HEK293T (cell line): ENCODE measurements around the gene SEL1L3.

Experiments used
- CTCF ChIA-PET: fragments of 350-600 bp; formaldehyde crosslinking; extraction: SDS; loops from one replicate; lab custom pipeline; 2021; ENCODE audit warnings: antibody characterized with exemption, inconsistent platforms; lab: Yijun Ruan, JAX
- POLR2A ChIA-PET: fragments of 350-600 bp; formaldehyde crosslinking; extraction: SDS; loops from one replicate; lab custom pipeline; 2020; ENCODE audit warnings: antibody characterized with exemption, inconsistent platforms; lab: Yijun Ruan, JAX
- DNase-seq: peaks from one replicate; pipeline ENCODE4 v3.0.0; 2012; ENCODE audit warnings: mixed read lengths; ENCODE audit errors: extremely low spot score
- ARNT ChIP-seq: fragments of 450-650 bp; IDR thresholded peaks from 2 replicates; pipeline ENCODE4 v1.6.1; 2017; ENCODE audit warnings: mild to moderate bottlenecking
- BHLHE40 ChIP-seq: fragments of 450-650 bp; IDR thresholded peaks from 2 replicates; pipeline ENCODE4 v1.6.1; 2016; ENCODE audit warnings: mild to moderate bottlenecking, moderate library complexity, borderline replicate concordance
- CTBP1 ChIP-seq: fragments of 450-650 bp; IDR thresholded peaks from 2 replicates; pipeline ENCODE4 v1.6.1; 2016; ENCODE audit warnings: borderline replicate concordance
- ELF4 ChIP-seq: fragments of 450-650 bp; IDR thresholded peaks from 2 replicates; pipeline ENCODE4 v1.6.1; 2017; ENCODE audit warnings: antibody characterized with exemption
- FOXA1 ChIP-seq: fragments of 450-650 bp; IDR thresholded peaks from 2 replicates; pipeline ENCODE4 v1.6.1; 2016; ENCODE audit warnings: mild to moderate bottlenecking
- FOXK2 ChIP-seq: fragments of 450-650 bp; IDR thresholded peaks from 2 replicates; pipeline ENCODE4 v1.6.1; 2016; ENCODE audit warnings: mild to moderate bottlenecking
- FOXM1 ChIP-seq: fragments of 450-650 bp; IDR thresholded peaks from 2 replicates; pipeline ENCODE4 v1.6.1; 2017; ENCODE audit warnings: mild to moderate bottlenecking, borderline replicate concordance
- HDGF ChIP-seq: fragments of 450-650 bp; IDR thresholded peaks from 2 replicates; pipeline ENCODE4 v1.6.1; 2017; ENCODE audit warnings: antibody characterized with exemption, borderline replicate concordance
- L3MBTL2 ChIP-seq: fragments of 450-650 bp; conservative IDR thresholded peaks from 2 replicates; pipeline ENCODE4 v1.6.1; 2016; ENCODE audit warnings: mild to moderate bottlenecking
- LEF1 ChIP-seq: fragments of 450-650 bp; IDR thresholded peaks from 2 replicates; pipeline ENCODE4 v1.6.1; 2017; ENCODE audit warnings: mild to moderate bottlenecking, borderline replicate concordance
- NFRKB ChIP-seq: fragments of 450-650 bp; IDR thresholded peaks from 2 replicates; pipeline ENCODE4 v1.6.1; 2016; ENCODE audit warnings: mild to moderate bottlenecking, moderate library complexity
- PKNOX1 ChIP-seq: fragments of 450-650 bp; IDR thresholded peaks from 2 replicates; pipeline ENCODE4 v1.6.1; 2016
- SP1 ChIP-seq: fragments of 450-650 bp; IDR thresholded peaks from 2 replicates; pipeline ENCODE4 v1.6.1; 2017
- SUZ12 ChIP-seq: fragments of 450-650 bp; IDR thresholded peaks from 2 replicates; pipeline ENCODE4 v1.6.1; 2016; ENCODE audit warnings: mild to moderate bottlenecking
- TARDBP ChIP-seq: fragments of 450-650 bp; IDR thresholded peaks from 2 replicates; pipeline ENCODE4 v1.6.1; 2016
- ZNF384 ChIP-seq: fragments of 450-650 bp; IDR thresholded peaks from 2 replicates; pipeline ENCODE4 v1.6.1; 2016

Gene SEL1L3

GRCh38 chr4:25760518-25761157 lies 102.2 kb downstream of the SEL1L3 start:
- ChIA-PET POLR2A (no interaction called here), CTCF (interaction anchor here (0.7 kb wide), 1 partner anchor 32 kb away, joined by 3 read pairs; no protein-coding TSS in a partner anchor)
- DNase-seq = no peak
- TF ChIP-seq FOXA1 = no peak
- no peak for TF ChIP-seq SUZ12
- TF ChIP-seq FOXK2 = no peak
- TF ChIP-seq BHLHE40 = no peak
- TF ChIP-seq TARDBP = no peak
- TF ChIP-seq NFRKB = no peak

GRCh38 chr4:25760048-25760447 lies 102.7 kb downstream of the SEL1L3 start:
- ChIA-PET POLR2A (no interaction called here), CTCF (no interaction called here)
- TF ChIP-seq CTBP1 (no peak), HDGF (no peak), FOXA1 (no peak), ELF4 (no peak), SP1 (no peak), SUZ12 (no peak), FOXK2 (no peak), TARDBP (no peak), ZNF384 (no peak), PKNOX1 (no peak), L3MBTL2 (no peak), FOXM1 (no peak), ARNT (no peak), LEF1 (no peak), BHLHE40 (no peak), NFRKB (no peak)

GRCh38 chr4:25759101-25759500 lies 103.7 kb downstream of the SEL1L3 start:
- ChIA-PET CTCF (no interaction called here), POLR2A (no interaction called here)
- TF ChIP-seq PKNOX1 (no peak), ELF4 (no peak), TARDBP (no peak), NFRKB (no peak), SUZ12 (no peak), L3MBTL2 (no peak)
- no peak for DNase-seq

More at GRCh38 chr4:25760048-25760447, 102.7 kb downstream of the SEL1L3 start:
- no peak for DNase-seq

GRCh38 chr4:25757452-25757851 lies 105.3 kb downstream of the SEL1L3 start:
- CTCF ChIA-PET = no interaction called here
- DNase-seq = no peak
- no peak for TF ChIP-seq SUZ12
- no peak for TF ChIP-seq ZNF384
- TF ChIP-seq FOXA1 = no peak
- no peak for TF ChIP-seq NFRKB
- no peak for TF ChIP-seq PKNOX1
- no peak for TF ChIP-seq HDGF
- TF ChIP-seq CTBP1 = no peak
- TF ChIP-seq FOXM1 = no peak
- TF ChIP-seq LEF1 = no peak
- POLR2A ChIA-PET = no interaction called here

GRCh38 chr4:25756503-25756902 lies 106.3 kb downstream of the SEL1L3 start:
- POLR2A ChIA-PET = no interaction called here
- no peak for DNase-seq
- CTCF ChIA-PET = interaction anchor here (1.5 kb wide), 1 partner anchor 11 kb away, joined by 5 read pairs; no protein-coding TSS in a partner anchor
- TF ChIP-seq HDGF = no peak
- TF ChIP-seq FOXM1 = no peak
- TF ChIP-seq BHLHE40 = no peak

GRCh38 chr4:25755911-25756310 lies 106.9 kb downstream of the SEL1L3 start:
- CTCF ChIA-PET = interaction anchor here (1.5 kb wide), 1 partner anchor 12 kb away, joined by 5 read pairs; no protein-coding TSS in a partner anchor
- POLR2A ChIA-PET = no interaction called here
- TF ChIP-seq ARNT = no peak
- no peak for TF ChIP-seq CTBP1
- no peak for TF ChIP-seq NFRKB
- no peak for TF ChIP-seq ZNF384
- TF ChIP-seq HDGF = no peak
- TF ChIP-seq BHLHE40 = no peak
- TF ChIP-seq LEF1 = no peak
- TF ChIP-seq FOXM1 = no peak
- TF ChIP-seq SUZ12 = no peak
- no peak for TF ChIP-seq TARDBP
- TF ChIP-seq ELF4 = no peak
- TF ChIP-seq L3MBTL2 = no peak
- TF ChIP-seq SP1 = no peak
- DNase-seq = no peak

- no peak for TF ChIP-seq L3MBTL2
- no peak for TF ChIP-seq ZNF384
- TF ChIP-seq HDGF = no peak
- no peak for TF ChIP-seq BHLHE40
- TF ChIP-seq LEF1 = no peak
- no peak for TF ChIP-seq CTBP1
- no peak for TF ChIP-seq SP1
- TF ChIP-seq SUZ12 = no peak
- TF ChIP-seq FOXA1 = no peak
- TF ChIP-seq FOXM1 = no peak
- DNase-seq = no peak
- CTCF ChIA-PET = interaction anchor here (0.6 kb wide), 1 partner anchor 18 kb away, joined by 5 read pairs; no protein-coding TSS in a partner anchor
- POLR2A ChIA-PET = no interaction called here
Measured at GRCh38 chr4:25753239-25753638, 109.5 kb downstream of the SEL1L3 start.
